Measurements from ENCODE around the gene TYMP.

GRCh38 chr22:50553310-50553709 lies 23.5 kb upstream of the TYMP start:
- no peak for TF ChIP-seq CTCF (IDR thresholded peaks at IDR 0.05)
- no peak for TF ChIP-seq POLR2AphosphoS5 (IDR thresholded peaks at IDR 0.05)
